GM18519 (cell line): ENCODE measurements around the gene MAPKAPK3.

Source experiments
- ATAC-seq: cut with Tn5 transposase; IDR thresholded peaks from one replicate; pipeline ENCODE4 v1.9.1; 2021; ENCODE audit warnings: mild to moderate bottlenecking, moderate library complexity; ENCODE audit not compliant: unreplicated experiment, low FRiP score

Gene MAPKAPK3

GRCh38 chr3:50625231-50626182, 8.6 kb downstream of the MAPKAPK3 start:
- ATAC-seq = no peak

- no peak for ATAC-seq
Measured at GRCh38 chr3:50626401-50626800, 9.4 kb downstream of the MAPKAPK3 start.

GRCh38 chr3:50627407-50628051, 10.6 kb downstream of the MAPKAPK3 start:
- no peak for ATAC-seq

GRCh38 chr3:50628601-50629000, 11.7 kb downstream of the MAPKAPK3 start:
- ATAC-seq = no peak

GRCh38 chr3:50630394-50630793, 13.4 kb downstream of the MAPKAPK3 start:
- ATAC-seq = no peak

- no peak for ATAC-seq
Measured at GRCh38 chr3:50630877-50631276, 13.9 kb downstream of the MAPKAPK3 start.

GRCh38 chr3:50632450-50632849, 15.5 kb downstream of the MAPKAPK3 start:
- ATAC-seq = no peak

GRCh38 chr3:50633230-50633790, 16.4 kb downstream of the MAPKAPK3 start:
- no peak for ATAC-seq

GRCh38 chr3:50635066-50635465, 18.1 kb downstream of the MAPKAPK3 start:
- no peak for ATAC-seq

- no peak for ATAC-seq
Measured at GRCh38 chr3:50637011-50637410, 20.1 kb downstream of the MAPKAPK3 start.

GRCh38 chr3:50637945-50638344, 21.0 kb downstream of the MAPKAPK3 start:
- ATAC-seq = no peak

- no peak for ATAC-seq
Measured at GRCh38 chr3:50639055-50639494, 22.1 kb downstream of the MAPKAPK3 start.

GRCh38 chr3:50642382-50642781, 25.4 kb downstream of the MAPKAPK3 start:
- ATAC-seq = no peak

GRCh38 chr3:50644561-50644960, 27.6 kb downstream of the MAPKAPK3 start:
- no peak for ATAC-seq

- ATAC-seq = no peak
Measured at GRCh38 chr3:50645378-50645777, 28.4 kb downstream of the MAPKAPK3 start.

- ATAC-seq = no peak
Measured at GRCh38 chr3:50648313-50648712, 31.4 kb downstream of the MAPKAPK3 start.

- no peak for ATAC-seq
Measured at GRCh38 chr3:50648944-50649343, 32.0 kb downstream of the MAPKAPK3 start.

- ATAC-seq = no peak
Measured at GRCh38 chr3:50649451-50649931, 32.5 kb downstream of the MAPKAPK3 start.

- no peak for ATAC-seq
Measured at GRCh38 chr3:50650018-50650417, 33.1 kb downstream of the MAPKAPK3 start.

GRCh38 chr3:50651445-50651844, 34.5 kb downstream of the MAPKAPK3 start:
- no peak for ATAC-seq

GRCh38 chr3:50651920-50652529, 35.1 kb downstream of the MAPKAPK3 start:
- ATAC-seq = no peak
